Measurements from ENCODE around the gene ADD3.

ADD3 gene

DNA sequence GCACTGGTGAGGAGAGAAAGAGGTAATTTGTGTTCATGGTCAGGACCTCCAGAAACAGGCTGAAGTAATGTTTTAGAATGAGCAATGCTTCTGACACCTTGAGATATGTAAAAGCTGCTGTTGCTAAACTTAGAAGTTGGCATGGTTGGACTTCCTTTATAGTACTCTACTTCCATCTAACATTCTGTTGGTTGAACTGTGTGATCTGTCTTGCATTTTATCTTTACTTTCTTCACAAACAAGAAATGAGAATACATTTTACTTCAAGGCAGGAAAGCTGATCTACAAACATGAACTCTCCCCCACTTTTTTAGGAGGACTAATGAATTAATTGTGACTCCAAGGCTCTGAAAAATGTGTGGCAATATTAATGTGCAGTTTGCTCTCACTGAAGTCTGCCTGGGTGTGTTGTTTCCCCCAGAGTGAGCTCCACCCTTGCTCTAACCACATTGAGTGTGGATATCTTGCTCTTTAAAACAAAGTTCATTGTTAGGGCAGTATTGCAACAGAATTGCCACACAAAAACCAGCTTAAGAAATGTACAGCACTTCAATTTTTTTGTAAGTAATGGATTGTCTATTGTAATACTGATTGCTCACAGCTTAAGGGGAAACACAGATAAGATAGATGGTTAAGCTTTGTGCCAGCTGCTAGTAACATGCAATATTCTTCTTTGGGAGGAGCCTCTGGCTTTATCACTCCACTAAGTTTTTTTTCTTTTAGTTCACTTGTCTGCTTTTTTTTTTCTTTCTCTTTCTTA, 69.0 kb downstream of the ADD3 start:
- peaks cover 53% of the 10 kb centered on the region for H3K4me1 ChIP-seq (ENCODE audit: insufficient read depth, low read length)
- H3K36me3 ChIP-seq (ENCODE audit: insufficient read depth, low read length), result no peaks in the 10 kb centered on the region
- DNase-seq (peak; percentile 38), ATAC-seq (ENCODE audit: insufficient read depth, low read depth) (peak; percentile 84)
- 0 out of 2 replicates have a peak overlapping the region, but pooled peaks have one; percentile 6 for H3K9ac ChIP-seq (ENCODE audit: low read depth, low read length)
- H3K79me2 ChIP-seq (ENCODE audit: insufficient read depth, low read length), result peaks cover 75% of the 10 kb centered on the region
- H3K27ac ChIP-seq (ENCODE audit: low read length), result peak overlapping the region; percentile 19
- H3K9me3 ChIP-seq (ENCODE audit: insufficient read depth, low read length, severe bottlenecking), result no peaks in the 10 kb centered on the region
- TF ChIP-seq CTCF (IDR thresholded peaks at IDR 0.05; ENCODE audit: borderline replicate concordance, extremely low read depth, low read length, poor library complexity, severe bottlenecking) (no peak), EZH2 (IDR thresholded peaks at IDR 0.05; ENCODE audit: borderline replicate concordance, low read depth, low read length, severe bottlenecking) (no peak)
- H4K20me1 ChIP-seq (ENCODE audit: insufficient read depth, low read length), result peaks cover 10% of the 10 kb centered on the region
- no peak overlapping the region for H3K4me3 ChIP-seq (ENCODE audit: low read depth in 1 of 2, low read length in 2 of 2)
- no peak overlapping the region for H2AFZ ChIP-seq (ENCODE audit: low read depth, low read length)
- no peaks in the 10 kb centered on the region for H3K27me3 ChIP-seq (ENCODE audit: insufficient read depth, low read length, poor library complexity)
- peak overlapping the region; percentile 23; the same call in 1 of the 2 replicates for H3K4me2 ChIP-seq (ENCODE audit: insufficient read depth, low read length)

DNA sequence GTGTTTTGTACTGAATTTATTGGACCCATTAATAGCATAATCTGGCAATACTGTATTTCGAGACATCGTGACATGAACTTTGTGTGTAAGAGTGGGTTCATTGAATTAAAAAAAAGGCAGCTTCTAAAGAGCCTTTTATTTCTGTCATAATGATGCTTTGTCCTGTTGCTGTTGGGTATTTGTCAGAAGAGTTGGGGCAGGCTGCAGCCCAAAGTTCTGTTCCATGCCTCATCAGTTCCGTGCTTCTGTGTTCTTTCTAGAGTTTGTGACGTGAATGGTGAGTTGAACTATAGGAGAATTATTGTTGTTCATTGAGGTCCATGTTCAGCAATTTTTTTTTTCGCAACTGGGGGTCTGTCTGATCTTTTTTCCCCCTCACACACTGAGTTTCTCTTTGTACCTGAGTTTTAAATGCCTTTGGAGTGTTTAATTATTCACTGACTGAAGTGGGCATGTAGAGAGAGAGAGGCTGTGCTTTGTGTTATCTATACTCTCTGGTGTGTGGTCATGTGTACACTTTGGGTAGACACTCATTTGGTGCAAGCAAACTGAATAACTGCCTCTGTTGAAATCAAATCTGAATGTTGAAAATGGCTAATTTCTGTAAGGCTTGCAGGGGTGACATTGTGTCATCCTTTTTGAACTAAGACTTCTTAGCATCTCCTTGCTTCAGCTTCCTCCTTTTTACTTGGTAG, 69.8 kb downstream of the ADD3 start:
- peaks cover 50% of the 10 kb centered on the region for H3K4me1 ChIP-seq (ENCODE audit: insufficient read depth, low read length)
- H3K27me3 ChIP-seq (ENCODE audit: insufficient read depth, low read length, poor library complexity), result no peaks in the 10 kb centered on the region
- peaks cover 7% of the 10 kb centered on the region for H4K20me1 ChIP-seq (ENCODE audit: insufficient read depth, low read length)
- ATAC-seq (ENCODE audit: insufficient read depth, low read depth) (no peak), DNase-seq (no peak)
- H3K36me3 ChIP-seq (ENCODE audit: insufficient read depth, low read length), result no peaks in the 10 kb centered on the region
- 0 out of 2 replicates have a peak overlapping the region, but pooled peaks have one; percentile 6 for H3K9ac ChIP-seq (ENCODE audit: low read depth, low read length)
- H3K4me3 ChIP-seq (ENCODE audit: low read depth in 1 of 2, low read length in 2 of 2), result no peak overlapping the region
- H3K9me3 ChIP-seq (ENCODE audit: insufficient read depth, low read length, severe bottlenecking), result no peaks in the 10 kb centered on the region
- TF ChIP-seq EZH2 (IDR thresholded peaks at IDR 0.05; ENCODE audit: borderline replicate concordance, low read depth, low read length, severe bottlenecking) (no peak), CTCF (IDR thresholded peaks at IDR 0.05; ENCODE audit: borderline replicate concordance, extremely low read depth, low read length, poor library complexity, severe bottlenecking) (no peak)
- H3K4me2 ChIP-seq (ENCODE audit: insufficient read depth, low read length), result peak overlapping the region; percentile 23; the same call in 1 of the 2 replicates
- H2AFZ ChIP-seq (ENCODE audit: low read depth, low read length), result no peak overlapping the region
- H3K79me2 ChIP-seq (ENCODE audit: insufficient read depth, low read length), result peaks cover 69% of the 10 kb centered on the region
- H3K27ac ChIP-seq (ENCODE audit: low read length), result no peak overlapping the region; the same call in 1 of the 2 replicates

GRCh38 chr10:110078317-110078716, 70.5 kb downstream of the ADD3 start:
- Histone ChIP-seq H3K9me3 (ENCODE audit: insufficient read depth, low read length, severe bottlenecking) (no peaks in the 10 kb centered on the region), H3K9ac (ENCODE audit: low read depth, low read length) (no peak overlapping the region), H3K4me2 (ENCODE audit: insufficient read depth, low read length) (no peak overlapping the region), H3K27ac (ENCODE audit: low read length) (no peak overlapping the region), H3K27me3 (ENCODE audit: insufficient read depth, low read length, poor library complexity) (no peaks in the 10 kb centered on the region), H3K79me2 (ENCODE audit: insufficient read depth, low read length) (peaks cover 64% of the 10 kb centered on the region), H3K36me3 (ENCODE audit: insufficient read depth, low read length) (no peaks in the 10 kb centered on the region), H3K4me1 (ENCODE audit: insufficient read depth, low read length) (peaks cover 51% of the 10 kb centered on the region), H3K4me3 (ENCODE audit: low read depth in 1 of 2, low read length in 2 of 2) (no peak overlapping the region), H4K20me1 (ENCODE audit: insufficient read depth, low read length) (peaks cover 5% of the 10 kb centered on the region; the same call in 1 of the 2 replicates), H2AFZ (ENCODE audit: low read depth, low read length) (no peak overlapping the region)
- DNase-seq (no peak), ATAC-seq (ENCODE audit: insufficient read depth, low read depth) (no peak)
- TF ChIP-seq CTCF (IDR thresholded peaks at IDR 0.05; ENCODE audit: borderline replicate concordance, extremely low read depth, low read length, poor library complexity, severe bottlenecking), result no peak
- no peak for TF ChIP-seq EZH2 (IDR thresholded peaks at IDR 0.05; ENCODE audit: borderline replicate concordance, low read depth, low read length, severe bottlenecking)

All from DND-41 (cell line).